GM15510 (cell line): ENCODE data around the gene KLF17.

Source experiments
- POLR2A ChIP-seq: IDR thresholded peaks from 3 replicates; pipeline ENCODE4 v1.6.1; 2011; ENCODE audit warnings: borderline replicate concordance; ENCODE audit not compliant: insufficient read length; ENCODE audit errors: extremely low read depth

Gene KLF17

DNA sequence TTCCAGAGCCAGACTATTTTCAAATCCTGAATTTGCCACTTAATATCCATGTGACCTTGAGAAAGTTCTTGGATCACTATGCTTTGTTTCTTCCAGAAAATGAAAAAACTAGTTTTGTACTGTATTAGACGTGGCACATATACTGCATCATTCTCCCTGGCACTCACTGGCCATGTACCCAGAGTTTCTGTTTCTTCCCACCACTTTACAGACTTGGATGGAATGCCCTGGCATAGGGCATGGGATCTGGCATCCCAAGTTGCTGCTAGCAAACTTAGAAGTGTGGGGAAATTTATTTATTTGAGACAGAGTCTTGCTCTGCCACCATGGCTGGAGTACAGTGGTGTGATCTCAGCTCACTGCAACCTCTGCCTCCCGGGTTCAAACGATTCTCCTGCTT lies 12.8 kb downstream of the KLF17 start:
- TF ChIP-seq POLR2A, result no peak

DNA sequence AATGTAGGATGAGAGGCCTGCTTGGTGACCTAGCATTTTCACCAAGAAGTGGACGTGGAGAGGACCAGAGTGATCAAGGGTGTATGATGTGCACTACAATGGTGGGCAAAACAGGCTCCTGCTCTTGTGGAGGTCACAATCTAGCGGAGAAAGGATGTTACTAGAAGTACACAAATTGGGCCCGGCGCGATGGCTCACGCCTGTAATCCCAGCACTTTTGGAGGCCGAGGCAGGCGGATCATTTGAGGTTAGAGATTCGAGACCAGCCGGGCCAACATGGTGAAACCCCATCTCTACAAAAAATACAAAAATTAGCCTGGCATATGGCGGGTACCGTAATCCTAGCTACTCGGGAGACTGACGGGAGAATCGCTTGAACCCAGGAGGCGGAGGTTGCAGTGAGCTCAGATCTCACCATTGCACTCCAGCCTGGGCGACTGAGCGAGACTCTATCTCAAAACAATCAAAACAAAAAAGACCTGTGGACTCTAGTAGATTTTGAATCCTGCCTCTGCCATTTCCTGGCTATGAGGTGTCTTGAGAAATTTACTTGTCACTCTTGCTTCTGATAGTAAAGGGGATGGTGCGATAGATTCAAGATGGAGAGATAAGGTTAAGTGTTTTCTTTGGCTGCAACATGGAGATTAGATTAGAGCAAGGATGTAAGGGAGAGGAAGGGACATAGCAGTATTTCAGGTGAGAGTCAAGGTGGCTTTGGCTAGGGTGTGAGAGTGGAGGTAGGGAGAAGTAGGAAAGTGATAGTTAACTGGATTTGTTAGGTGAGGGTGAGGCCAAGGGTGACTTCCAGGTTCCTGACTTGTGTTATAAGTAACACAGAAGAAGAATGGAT lies 15.7 kb downstream of the KLF17 start:
- no peak for TF ChIP-seq POLR2A

DNA sequence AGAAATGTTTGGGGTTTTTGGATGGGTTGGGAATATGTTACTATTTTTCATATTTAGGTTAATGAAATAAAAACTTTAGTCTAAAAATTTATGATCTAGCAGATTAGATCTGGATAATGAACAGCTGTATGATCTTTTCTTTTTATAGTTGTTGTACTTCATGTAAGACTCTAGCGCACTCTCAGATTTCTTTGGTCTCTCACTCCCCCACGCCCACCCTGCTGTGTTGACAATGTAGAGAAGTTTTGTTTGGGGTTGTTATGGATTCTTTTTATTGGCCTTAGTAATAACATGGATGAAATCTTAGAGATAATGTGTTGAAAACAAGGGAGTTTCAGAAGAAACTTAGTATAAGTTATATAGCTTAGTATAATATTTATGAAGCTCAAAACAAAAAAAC lies 17.3 kb downstream of the KLF17 start:
- TF ChIP-seq POLR2A, result no peak

DNA sequence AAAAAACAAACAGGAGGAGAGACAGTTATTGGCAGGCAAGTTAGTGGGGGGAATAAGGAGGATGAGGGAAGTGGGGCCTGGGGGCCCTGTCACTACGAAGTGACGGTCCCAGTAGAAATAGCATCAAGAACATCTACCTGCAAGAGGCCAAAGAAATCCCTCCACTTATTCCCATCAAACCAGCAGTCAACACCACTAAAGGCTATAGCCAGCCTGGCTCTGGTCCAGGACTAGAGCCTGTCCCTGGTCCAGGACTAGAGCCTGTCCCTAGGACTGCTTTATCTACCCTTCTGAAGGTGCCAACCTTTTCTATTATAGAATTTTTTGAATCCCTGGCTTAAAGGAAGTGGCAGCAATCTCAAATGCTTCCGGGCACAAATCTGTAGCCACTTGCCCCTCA lies 19.6 kb downstream of the KLF17 start:
- TF ChIP-seq POLR2A, result no peak

DNA sequence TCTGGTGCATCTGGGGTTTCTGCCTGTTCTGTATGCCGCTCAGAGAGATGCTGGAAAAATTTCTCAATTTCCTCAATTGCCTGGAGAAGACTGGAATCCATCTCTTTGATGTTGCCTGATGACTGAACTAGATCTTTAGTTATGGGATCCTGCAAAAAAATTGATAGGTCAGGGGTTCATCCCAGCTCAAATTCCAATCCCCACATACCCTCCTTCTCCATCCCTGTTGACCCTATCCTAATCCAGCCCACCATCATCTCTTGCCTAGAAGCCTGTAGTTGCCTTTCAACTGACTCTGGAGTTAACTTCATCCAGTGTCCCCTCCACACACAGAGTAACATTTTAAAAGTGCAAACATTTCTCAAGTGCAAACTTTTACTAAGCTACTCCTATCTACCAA lies 22.9 kb downstream of the KLF17 start, which contains the start of gene KLF18:
TSS of gene KLF18 (minus strand) at position 101 of the 400 bp plus-strand sequence. CDS start at position 101, 0 bp downstream.
- TF ChIP-seq POLR2A, result no peak

DNA sequence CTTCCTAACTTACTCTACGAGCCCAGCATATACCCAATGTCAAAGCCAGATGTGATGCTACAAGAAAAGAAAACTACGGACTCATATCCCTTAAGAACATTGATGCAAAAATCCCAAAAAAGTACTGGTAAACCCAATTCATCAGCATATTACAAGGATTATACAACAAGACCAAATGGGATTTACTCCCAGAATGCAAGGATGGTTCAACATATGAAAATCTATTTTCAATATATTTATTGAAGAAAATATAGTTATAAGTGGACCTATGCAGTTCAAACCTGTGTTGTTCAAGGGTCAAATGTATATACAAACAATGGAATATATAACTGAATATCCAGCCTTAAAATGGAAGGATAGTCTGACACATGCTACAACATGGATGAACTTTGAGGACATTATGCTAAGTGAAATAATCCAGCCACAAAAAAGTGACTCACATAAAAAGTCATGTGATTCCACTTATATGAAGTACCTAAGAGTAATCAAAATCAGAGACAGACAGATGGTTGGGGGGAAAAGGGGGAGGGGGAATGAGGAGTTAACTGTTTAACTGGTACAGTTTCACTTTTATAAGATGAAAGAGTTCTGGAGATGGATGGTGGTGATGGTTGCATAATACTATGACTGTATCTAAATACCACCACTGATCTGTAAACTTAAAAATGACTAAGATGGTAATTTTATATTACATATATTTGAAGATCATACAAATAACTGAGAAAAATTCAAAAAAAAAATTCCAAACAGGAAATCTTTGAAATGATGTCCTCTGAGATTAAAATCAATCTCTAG lies 26.5 kb downstream of the KLF17 start:
- no peak for TF ChIP-seq POLR2A

DNA sequence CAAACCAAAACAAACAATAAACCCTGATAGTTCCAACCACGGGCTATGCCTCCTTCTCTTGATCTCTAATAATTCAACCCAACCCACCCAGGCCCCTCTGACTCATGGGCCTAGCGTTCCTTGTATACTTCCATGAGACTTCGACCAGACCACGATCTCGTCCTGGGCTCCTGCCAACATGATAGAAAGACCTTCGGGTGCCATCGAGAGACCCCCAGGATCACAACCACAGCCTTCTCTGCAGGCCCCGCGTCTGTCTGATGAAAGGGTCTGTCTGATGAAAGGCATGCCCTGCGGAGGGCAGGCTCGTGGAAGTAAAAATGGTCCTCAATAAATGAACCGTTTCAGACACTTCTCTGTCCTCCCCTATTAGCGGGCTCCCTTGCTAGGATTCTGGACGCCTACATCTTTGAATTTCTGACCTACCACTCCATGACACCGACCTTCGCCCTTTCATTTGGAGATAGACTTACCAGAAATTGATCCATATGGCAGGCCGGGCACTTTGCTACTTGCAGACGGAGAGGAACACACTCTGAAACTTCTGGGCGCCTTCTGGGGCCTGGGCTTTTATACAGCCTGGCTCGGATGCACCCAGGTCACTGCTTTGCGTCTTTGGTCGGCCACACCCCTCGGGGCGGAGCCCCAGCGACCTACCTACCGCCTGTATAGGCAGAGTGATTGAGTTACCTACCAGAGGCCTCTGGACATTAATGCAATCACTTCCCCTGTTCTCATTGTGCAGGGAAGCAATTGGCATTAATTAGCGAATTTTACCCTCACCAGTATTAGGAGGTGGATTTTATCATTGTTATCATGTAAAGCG lies 28.1 kb downstream of the KLF17 start:
- no peak for TF ChIP-seq POLR2A

DNA sequence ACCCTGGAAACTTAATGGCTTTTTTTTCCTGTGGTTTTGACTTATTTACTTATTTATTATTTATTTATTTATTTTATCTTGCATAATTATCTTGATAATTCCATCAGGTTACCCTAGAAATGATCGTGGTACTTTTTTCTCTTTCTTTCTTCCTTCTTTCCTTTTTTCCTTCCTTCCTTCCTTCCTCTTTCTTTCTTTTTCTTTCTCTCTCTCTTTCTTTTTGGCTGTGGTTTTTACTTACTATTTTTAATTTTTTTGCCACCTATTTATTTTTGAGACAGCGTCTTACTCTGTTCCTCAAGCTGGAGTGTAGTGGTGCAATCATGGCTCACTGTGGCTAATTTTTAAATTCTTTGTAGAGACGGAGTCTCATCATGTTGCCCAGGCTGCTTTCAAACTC lies 29.0 kb downstream of the KLF17 start:
- TF ChIP-seq POLR2A, result no peak

DNA sequence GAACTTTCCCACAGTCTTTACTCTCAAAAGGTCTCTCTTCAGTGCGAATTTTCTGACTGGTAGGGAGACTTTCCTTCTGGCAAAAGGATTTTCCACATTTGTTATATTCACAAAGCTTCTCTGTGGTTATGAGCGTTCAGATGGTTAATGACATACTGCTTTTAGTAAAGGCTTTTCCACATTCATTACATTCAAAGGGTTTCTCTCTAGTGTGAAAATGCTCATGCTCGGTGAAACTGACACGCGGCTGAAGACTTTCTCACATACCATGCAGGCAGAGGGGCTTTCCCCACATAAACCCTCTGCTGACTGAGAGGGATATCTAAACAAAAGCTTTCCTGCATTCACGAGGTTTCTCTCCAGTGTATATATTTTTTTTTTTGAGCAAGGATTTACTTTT lies 32.7 kb downstream of the KLF17 start:
- no peak for TF ChIP-seq POLR2A

DNA sequence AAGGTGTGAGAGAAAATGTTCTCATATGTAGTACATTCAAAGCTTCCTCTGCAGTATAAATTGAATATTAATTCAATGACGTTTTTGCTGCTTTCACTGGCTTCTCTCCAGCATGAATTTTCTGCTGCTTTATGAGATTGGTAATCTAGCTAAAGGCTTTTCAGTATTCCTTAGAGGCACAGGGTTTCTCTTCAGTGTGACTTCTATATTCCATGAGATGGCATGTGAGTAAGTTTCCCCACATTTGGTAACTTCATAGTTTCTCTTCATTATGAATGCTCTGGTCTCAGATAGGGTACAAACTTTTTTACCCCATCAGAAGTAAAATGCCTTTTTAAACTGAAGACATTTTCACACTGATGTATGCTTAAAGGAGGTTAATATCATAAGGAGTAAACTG lies 33.2 kb downstream of the KLF17 start:
- TF ChIP-seq POLR2A, result no peak

DNA sequence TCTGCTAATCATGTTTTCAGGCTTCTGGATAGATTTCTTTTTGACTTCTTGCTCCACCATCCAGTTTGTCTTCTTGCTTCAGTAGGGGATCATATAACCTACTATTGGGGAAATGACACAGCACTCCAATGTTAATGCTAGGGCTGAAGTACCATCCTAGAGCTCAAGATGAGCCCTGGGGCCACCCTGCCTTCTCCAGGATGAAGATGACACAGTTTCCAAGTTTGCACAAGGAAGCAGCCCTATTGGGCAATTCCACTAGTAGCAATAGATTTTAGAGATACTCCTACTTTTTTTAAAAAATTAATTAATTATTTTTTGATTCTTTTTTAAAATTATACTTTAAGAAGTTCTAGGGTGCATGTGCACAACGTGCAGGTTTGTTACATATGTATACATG lies 34.1 kb downstream of the KLF17 start:
- no peak for TF ChIP-seq POLR2A

DNA sequence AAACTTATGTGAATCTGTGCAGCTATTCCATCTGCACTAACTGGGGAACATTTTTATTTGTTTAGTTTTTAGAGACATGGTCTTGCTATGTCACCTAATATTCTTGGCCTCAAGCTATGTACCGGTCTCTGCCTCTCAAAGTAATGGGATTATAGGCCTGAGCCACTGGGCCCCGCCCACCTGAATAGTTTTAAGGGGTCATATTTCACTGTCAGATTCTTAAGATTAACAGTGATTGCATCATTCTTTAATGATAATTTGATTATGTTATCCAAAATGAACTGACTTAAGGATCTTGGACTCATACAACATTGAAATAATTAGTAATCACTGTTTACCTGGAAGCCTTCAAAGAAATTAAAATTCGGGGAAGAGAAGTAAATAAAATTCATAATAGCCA lies 35.4 kb downstream of the KLF17 start:
- TF ChIP-seq POLR2A, result no peak

DNA sequence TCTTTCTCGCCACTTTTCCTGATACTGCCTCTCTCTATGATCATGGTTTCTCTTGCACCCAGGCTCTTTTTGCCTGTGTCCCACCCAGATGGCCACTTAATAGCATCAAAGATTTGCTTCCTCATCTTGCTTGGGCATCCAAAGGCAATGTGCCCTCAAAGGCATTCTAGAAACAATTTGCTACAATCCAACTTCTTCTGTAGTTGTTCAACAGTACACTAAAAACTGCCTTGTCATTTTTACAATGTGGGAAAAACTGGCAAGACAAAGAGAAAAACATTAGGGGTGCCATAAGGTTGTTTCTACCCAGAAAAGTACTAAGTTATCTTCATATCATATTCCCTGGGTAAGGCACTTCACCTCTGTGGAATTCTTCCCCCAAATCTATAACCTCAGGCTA lies 39.3 kb downstream of the KLF17 start:
- TF ChIP-seq POLR2A, result no peak

DNA sequence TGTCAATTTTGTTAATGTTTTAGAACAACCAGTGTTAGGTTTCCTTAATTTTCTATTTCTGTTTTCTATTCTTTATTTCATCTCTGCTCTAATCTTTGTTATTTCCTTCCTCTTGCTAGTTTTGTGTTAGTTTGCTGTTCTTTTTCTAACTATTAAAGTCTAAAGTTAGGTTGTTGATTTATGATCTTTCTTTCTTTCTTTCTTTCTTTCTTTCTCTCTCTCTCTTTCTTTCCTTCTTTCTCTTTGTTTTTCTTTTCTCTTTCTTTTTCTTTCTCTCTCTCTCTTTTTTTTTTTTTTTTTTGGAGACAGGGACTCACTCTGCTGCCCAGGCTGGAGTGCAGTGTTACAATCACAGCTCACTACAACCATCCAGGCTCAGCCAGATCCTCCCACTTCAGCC lies 40.2 kb downstream of the KLF17 start:
- TF ChIP-seq POLR2A, result no peak

DNA sequence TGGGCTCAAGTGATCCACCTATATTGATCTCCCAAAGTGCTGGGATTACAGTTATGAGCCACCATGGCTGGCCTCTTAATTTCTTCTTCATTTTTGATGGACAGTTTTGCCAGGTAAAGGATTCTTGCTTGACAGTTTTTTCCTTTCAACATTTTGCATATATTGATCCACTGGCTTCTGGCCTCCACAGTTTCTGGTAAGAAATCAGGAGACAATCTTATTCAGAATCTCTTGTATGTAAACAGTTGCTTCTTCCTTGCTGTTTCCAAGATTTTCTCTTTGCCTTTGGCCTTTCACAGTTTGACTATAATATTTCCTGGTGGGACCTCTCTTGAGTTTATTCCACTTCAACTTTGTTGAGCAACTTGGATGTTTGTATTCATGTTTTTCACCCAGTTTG lies 42.9 kb downstream of the KLF17 start:
- TF ChIP-seq POLR2A, result no peak
